NCI-H1436 (cell line): ENCODE data around the gene LMOD1.
"Not testable (repeated sequence)": the region's sequence is repeated elsewhere in the genome, so short reads cannot be mapped to it uniquely, and the experiment has no call there.

Experiments used
- DNase-seq: peaks from one replicate; lab custom pipeline; 2025; lab: John Stamatoyannopoulos, UW

Gene LMOD1

DNA sequence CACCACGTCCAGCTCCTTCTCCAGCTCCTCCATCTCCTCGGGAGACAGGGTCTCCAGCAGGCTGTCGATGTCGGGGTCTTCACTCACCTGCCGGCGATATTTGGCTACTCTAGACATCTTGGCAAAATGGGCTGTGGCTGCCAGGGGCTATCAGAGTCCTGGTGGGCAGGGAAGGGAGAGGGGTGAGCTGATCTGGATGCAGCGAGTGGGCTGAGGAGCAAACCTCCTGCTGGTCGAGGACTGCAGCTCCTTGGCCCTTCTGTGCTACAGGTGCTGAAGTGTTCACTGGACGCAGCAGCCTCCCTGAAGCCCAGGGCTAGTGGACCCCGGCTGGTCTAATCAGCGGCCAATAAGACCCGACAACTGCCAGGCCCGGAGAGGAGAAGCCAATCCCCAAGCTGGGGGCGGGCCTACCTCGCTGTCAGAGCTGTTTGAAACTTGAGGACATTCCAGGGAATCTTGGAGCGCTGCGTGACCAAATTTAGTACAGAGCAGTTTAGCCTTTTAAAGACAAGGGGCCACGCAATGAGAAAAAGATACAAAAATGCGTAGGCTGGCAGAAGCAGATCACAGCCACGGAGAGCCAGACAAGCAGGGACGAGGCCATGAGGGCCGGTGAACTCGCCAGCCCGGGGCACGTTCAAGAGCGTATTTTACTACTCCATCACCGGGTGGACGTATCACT is at the start of gene LMOD1:
TSS of gene LMOD1 (minus strand) at position 325 of the 685 bp plus-strand sequence. CDS start at position 117, 208 bp downstream.
- DNase-seq = peak; percentile 25

DNA sequence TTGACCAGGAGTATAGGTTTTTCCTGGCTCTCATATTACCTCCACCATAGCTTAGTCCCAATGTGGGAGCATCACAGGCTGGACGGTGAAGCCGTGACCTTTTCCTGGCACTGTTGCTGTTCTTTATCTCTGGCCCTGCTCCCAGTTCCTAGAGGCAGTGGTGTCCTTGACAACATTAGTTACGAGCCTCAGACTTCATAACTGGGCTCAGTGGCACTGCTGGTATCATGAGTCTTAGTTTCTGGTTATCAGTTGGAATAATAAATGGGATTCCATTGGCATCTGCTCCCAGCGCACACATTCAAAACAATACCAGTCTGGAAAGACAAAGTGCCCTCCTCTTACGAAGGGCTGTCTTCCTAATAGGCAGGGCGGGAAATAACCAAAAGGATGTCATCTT is 44.1 kb upstream of the LMOD1 start:
- DNase-seq = no peak

DNA sequence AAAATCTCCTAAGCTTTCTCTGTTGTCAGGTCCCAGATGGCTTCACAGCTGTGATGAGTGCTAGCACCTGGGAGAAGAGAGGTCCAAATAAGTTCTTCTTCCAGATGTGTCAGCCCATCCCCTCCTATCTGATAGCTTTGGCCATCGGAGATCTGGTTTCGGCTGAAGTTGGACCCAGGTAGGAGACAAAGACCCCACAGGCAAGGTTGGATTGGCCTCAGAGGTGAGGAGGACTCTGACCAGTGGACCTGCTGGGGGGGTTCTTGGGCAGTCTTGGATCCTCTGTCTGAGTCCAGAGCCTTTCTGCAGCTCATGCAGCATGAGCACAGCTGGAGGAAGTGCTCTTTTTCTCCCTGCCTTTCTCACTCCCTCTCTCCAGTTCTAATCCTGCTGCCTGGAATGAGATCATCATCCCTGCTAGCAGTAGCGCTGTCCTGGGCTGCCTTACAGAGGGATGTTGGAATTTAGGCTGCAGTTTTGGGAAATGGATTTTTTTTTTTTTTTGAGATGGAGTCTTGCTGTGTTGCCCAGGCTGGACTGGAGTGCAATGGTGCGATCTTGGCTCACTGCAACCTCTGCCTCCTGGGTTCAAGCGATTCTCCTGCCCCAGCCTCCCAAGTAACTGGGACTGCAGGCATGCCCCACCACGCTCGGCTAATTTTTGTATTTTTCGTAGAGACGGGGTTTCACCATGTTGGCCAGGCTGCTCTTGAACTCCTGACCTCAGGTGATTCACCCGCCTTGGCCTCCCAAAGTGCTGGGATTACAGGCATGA is 43.2 kb upstream of the LMOD1 start:
- DNase-seq = no peak

DNA sequence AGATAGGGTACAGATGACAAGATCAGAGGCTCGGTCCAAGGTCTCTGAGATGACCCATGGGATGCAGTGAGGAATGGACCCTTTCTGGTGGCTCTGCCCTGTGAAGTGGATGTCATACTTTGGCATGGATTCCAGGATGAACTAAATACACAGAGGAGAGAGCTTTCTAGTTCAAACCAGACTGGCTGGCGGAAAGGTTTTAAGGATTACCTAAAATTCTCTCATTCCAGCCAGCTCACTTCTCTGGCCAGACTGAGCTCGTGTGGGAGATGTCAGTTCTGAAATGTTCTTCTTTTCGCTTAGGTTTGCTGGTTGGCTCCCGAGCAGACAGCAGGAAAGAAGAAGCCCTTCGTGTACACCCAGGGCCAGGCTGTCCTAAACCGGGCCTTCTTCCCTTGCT is 42.3 kb upstream of the LMOD1 start:
- DNase-seq = no peak

DNA sequence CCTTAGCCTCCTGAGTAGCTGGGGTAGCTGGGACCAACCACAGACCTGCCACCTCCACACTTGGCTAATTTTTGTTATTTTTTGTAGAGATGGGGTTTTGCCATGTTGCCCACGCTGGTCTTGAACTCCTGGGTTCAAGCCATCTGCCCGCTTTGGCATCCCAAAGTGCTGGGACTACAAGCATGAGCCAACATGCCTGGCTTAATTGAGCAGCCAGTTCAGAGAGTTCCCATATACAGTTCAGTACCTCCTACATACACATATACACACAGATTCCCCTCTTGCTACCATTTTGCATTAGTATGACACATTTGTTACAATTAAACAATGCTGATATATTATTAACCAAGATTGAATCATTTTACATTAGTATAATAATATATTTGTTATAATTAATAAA is 39.0 kb upstream of the LMOD1 start:
- no peak for DNase-seq

DNA sequence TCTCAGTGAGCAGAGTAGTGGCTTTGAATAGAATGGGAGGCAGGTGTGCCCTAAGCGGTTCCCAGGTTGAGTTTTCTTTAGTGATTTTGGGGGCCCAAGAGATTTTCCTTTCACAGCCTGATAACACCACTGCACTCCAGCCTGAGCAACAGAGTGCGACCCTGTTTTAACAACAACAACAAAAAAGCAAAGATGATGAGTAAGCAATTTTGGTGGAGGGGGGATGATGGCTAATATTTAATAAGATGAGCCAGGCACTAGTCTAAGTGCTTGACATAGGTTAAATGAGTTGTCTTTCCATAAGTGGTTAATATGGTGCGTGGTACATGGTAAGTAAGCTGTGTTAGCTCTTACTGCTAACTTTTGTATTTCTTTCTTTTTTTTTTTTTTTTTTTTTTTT is 38.1 kb upstream of the LMOD1 start:
- no peak for DNase-seq

DNA sequence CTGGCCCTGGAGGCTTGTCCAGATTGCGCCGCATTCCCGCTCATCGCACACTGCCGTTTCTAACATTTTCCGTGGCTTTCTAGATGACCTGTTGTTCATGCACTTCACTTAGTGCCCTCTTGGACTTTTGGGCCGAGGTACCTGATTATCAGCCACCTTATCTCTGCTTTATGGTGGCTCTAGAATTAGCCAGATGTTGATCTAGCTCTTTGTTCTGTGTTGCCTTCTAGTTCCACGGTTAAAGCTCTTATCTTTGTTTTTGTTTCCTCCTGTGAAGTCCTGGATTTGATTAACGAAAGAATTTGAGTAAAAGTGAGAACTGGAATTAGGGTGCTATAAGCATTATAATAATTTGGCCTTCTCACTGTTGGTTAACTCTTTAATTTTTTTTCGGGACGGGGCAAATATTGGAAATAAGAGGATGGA is 37.0 kb upstream of the LMOD1 start:
- no peak for DNase-seq

DNA sequence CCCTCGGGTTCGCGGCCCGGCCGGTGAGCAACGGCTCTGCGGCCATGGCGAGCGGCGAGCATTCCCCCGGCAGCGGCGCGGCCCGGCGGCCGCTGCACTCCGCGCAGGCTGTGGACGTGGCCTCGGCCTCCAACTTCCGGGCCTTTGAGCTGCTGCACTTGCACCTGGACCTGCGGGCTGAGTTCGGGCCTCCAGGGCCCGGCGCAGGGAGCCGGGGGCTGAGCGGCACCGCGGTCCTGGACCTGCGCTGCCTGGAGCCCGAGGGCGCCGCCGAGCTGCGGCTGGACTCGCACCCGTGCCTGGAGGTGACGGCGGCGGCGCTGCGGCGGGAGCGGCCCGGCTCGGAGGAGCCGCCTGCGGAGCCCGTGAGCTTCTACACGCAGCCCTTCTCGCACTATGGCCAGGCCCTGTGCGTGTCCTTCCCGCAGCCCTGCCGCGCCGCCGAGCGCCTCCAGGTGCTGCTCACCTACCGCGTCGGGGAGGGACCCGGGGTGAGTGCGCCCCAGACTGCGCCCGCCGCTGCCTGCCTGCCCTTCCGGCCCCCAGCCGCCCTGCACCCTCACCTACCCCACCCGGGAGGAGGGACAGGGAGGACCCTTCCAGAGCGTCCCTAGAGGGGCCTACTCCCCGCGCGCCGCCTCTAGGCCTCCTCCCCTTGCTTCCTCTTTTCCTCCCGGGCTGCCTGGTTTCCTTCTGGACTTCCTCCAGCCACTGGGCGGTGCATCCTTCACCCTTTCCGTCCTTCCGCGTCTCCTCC is 36.5 kb upstream of the LMOD1 start, which contains the start of gene RNPEP:
TSS of gene RNPEP (plus strand) at position 26 of the 757 bp plus-strand sequence. CDS start at position 45, 19 bp downstream.
- peak; percentile 52 for DNase-seq

DNA sequence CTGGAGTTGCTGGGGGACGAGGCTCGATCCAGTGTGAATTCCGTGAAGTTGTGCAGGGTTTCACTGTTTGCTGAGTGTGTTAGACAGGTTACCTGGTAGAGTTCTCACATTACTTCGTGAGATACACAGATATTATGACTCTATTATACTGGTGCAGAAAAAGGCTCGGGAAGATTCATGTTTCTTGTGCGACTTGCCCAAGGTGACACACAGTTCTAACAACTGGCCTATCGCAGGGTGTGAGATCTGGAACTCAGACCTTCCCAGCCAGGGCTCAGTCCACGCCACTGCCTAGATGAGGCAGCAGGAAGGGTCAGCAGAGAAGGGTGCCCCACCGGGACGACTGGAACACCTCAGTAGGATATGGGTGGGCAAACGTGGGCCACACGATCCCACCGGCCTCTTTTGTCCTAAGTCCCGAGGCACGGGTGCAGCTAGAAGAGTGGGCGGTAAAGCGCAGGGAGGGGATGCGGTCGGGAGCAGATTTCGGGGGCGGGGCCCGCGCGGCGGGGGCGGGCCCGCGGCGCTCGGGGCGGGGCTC is 35.8 kb upstream of the LMOD1 start:
- DNase-seq = peak; percentile 53

DNA sequence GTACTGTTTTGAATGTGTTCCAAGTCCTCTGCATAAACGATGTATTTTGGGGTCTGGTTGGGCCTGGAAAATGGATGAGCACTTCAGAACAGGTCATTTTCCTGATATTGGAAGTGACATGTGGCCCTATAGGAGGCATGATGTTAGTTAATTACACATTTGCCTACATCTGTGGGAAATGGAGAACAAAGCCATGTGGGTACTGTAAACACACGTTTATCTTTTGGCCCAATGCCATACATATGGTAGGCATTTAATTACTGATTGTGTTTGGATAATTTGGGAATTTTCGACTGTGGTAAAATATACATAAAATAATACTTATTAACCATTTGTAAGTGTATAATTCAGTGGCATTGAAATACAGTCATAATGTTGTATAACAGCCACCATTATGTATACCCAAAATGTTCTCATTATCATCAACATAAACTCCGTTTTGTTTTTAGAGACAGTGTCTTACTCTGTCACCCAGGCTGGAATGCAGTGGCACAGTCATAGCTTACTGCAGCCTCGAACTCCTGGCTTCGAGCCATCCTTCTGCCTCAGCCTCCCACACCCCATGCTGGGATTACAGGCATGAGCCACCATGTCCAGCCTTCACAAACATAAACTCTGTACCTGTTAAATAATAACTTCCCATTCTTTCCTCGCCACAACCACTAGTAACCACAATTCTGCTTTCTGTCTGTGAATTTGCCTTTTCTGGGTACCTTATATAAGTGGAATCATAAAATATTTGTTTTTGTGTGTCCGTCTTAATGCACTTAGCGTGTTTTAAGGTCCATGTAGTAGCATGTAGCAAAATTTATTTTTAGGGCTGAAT is 24.2 kb upstream of the LMOD1 start:
- DNase-seq = no peak

DNA sequence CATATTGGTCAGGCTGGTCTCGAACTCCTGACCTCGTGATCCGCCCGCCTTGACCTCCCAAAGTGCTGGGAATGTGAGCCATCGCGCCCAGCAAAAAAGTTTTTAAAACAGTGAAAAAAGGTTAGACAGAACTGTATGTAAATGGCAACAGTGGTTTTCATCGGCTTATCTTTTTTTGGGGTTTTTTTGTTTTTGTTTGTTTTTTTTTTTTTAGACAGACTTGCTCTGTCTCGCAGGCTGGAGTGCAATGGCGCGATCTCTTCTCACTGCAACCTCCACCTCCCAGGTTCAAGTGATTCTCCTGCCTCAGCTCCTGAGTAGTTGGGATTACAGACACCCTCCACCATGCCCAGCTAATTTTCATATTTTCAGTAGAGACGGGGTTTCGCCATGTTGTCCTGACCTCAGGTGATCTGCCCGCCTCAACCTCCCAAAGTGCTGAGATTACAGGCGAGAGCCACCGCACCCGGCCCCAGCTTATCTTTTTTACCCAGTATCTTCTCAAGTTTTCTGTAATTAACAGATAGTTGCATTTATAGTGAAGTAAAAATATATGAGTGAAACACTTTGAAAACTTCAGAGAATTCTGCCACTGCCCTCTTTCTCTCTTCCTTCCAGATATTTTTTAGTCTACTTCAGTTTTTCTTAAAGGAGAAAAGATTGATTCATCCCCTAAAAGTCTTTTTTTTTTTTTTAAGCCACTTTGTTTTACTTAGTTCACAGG is 22.0 kb upstream of the LMOD1 start:
- DNase-seq = no peak

DNA sequence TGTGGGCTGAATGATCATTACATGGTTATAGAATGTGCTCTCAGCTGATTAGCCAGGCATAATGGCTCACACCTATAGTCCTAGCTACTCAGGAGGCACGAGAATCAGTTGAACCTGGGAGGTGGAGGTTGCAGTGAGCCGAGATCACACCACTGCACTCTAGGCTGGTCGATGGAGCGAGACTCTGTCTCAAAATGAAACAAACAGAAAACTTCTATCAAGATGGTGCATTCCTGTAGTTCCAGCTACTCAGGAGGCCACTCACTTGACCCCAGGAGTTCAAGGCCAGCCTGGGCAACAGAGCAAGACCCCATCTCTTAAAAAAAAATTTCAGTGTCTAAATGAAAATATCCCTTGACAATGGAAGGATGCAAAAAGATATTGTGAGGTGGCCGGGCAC is 19.8 kb upstream of the LMOD1 start:
- no peak for DNase-seq

DNA sequence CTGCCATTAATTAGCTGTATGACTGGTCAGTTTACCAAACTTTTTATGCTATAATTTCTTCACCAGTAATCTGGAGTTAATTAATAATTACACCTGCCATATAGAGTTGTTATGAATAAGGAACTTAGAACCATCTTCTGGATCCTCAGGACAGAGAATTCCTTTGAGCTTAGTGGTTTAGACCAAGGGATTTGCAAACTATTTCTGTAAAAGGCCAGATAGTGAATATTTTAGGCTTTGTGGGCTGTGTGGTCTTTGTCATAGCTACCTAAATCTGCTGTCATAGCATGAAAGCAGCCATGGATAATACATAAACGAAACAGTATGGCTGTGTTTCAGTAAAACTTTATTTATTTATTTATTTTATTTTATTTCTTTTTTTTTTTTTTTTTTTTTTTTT is 17.9 kb upstream of the LMOD1 start:
- no peak for DNase-seq

DNA sequence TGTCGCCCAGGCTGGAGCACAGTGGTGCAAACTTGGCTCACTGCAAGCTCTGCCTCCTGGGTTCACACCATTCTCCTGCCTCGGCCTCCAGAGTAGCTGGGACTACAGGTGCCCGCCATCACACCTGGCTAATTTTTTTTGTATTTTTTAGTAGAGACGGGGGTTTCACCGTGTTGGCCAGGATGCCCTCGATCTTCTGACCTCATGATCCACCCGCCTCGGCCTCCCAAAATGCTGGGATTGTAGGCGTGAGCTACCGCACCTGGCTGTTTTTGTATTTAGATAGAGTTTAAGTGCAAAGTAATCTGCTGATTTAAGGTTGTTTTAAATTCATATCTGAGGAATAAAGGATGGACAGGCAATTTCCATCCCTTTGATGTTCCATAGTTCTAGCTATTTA is 16.0 kb upstream of the LMOD1 start:
- not testable (repeated sequence) for DNase-seq

DNA sequence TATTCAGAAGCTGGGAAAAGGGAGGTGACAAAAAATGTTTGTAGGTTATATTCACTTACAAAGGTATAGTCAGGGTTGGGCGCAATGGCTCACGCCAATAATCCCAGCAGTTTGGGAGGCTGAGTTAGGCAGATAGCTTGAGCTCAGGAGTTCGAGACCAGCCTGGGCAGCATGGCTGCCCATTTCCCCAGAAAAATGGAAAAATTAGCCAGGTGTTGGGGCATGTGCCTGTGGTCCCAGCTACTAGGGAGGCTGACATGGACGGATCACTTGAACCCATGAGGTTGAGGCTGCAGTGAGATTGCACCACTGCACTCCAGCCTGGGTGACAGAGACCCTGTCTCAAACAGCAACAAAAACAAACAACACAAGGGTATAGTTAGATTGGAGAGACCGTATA is 12.0 kb upstream of the LMOD1 start:
- no peak for DNase-seq

DNA sequence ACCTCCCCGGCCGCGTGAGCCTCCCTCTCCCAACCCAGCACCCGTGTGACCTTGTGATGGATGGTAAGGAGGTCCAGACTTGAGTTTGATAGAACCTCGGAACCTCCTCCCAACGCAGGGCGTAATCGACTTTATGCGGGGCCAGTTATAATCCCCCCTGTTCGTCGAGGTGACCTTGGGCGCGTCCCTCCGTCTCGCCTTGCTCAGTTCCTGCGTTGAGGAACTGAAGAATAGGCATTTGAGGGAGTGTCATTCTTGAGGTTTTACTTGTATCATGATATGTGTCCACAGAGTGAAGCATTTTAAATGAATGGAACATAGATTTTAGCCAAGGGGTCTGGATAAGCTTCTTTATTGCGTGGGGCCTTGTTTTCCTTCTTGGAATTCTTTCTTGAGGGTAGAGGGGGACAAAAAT is 9.4 kb upstream of the LMOD1 start:
- no peak for DNase-seq

DNA sequence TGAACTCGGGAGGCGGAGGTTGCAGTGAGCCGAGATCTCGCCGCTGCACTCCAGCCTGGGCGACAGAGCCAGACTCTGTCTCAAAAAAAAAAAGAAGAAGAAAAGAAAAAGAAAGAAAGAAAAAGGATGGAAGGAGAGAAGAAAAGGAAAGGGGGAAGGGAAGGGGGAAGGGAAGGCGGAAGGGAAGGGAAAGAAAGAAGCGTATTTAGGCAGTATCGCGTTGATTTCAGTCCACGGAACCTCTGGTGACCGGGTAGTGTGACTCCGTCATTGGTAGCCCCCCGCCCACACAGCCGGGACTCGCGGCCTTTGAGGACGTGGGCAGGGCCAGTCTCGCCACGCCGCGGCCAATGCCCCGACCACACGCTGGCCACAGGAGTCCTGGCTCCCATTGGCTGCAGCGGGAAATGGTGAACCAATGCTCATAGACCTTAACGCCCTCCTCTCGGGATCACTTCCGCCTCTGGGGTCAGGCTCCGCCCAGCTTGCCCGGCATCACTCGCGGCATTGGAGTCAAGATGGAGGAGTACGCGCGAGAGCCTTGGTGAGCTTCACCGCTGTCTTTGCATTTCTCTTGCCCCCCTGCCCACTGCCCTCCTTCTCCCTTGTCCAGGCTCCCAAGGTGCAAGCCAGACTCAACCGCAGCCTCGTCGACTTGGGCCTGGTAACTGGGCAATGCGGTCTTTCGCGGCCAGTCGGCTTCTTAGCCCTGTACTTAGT is 8.8 kb upstream of the LMOD1 start, which contains the start of gene TIMM17A:
TSS of gene TIMM17A (plus strand) at position 495 of the 720 bp plus-strand sequence. CDS start at position 519, 24 bp downstream.
- DNase-seq = peak; percentile 96

DNA sequence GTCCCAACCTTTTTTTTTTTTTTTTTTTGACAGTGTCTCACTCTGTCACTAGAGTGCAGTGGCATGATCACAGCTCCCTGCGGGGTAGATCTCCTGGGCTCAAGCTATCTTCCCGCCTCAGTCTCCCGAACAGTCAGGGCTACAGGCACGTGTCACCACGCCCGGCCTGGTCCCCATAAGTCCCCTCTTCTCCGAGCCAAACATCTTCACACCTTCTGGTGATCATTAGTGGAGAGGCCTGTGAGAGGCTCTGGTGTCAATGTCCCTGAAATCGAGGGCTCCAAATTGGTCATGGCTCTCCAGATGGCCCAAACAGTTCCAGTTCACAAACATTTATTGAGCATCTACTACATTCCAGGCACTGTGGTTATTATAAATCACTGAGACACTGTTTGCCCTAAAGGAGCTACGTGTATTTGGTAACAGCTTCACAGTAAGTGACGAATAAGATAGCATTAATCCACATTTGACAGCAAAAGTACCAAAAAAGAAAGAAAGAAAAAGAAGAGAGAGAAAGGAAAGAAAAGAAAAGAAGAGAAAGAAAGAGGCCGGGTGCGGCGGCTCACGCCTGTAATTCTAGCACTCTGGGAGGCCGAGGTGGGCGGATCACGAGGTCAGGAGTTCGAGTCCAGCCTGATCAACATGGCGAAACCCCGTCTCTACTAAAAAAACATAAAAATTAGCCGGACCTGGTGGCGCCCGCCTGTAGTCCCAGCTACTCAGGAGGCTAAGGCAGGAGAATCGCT is 8.1 kb upstream of the LMOD1 start:
- no peak for DNase-seq

DNA sequence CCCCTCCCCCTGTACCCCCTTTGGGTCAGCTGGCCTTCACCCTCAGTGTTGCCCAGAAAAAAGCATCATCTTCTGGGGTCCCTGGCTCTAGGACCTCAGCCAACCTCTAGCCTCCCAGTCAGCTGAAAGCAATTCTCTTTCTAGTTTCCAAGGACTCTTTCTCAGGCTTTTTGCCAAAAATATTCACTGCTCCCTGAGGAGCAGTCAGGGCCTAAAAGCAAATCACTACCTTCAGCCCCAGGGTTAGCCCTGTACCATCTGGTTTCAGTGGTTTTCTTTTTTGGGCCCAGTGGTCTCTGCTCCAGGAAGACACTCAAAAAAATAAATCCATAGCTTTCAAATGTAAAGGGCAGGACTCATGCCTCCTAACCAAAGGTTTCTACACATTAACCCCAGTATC is 3.1 kb upstream of the LMOD1 start:
- no peak for DNase-seq
